GM18498 (cell line): ENCODE measurements around the gene ROR1.
A peak's percentile ranks its signal among the peaks of the same experiment; 100 is the strongest.

Source experiments
- ATAC-seq: cut with Tn5 transposase; IDR thresholded peaks from one replicate; pipeline ENCODE4 v1.9.1; 2021; ENCODE audit warnings: mild to moderate bottlenecking, moderate library complexity; ENCODE audit not compliant: unreplicated experiment

Gene ROR1

DNA sequence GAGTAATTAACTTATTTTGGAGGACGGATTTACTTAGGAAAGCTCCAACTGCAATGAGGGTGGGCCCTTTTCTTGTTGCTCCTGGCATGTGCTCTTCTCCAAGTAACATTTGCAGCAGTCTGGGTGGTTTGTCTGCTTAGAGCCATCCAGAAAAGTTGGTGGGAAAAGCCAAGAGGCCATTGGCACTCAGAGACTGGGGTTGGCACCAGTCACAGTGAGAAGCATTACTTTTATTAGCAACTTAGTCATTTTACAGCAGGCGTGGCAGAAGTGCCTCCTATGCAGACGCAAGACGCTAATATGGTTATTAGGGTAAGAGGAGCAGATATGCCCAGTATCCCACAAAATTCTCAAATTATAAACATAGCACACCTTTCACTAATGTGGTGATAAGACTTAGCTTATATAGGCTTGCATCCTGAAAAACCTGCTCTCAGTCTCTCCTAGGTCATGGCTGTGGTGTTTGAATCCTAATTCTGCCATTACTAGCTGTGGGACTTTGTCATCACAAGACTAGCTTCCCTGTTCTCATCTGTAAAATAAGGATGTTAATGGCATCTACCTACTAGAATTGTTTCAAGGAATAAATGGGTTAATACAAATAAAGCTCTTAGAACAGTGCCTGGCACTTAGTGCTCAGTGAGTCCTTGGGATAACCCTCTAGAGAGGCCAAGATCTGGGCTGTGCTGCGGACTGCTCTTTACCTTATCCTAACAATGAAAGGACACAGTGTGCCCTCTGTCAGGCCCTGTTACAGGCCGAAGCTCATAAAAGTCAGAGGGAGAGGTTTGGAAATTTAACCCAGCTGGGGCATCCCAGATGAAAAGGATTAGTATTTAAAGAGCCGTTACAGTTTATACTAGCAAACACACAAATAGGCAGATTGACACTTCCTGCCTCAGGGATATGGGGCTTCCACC lies 154.6 kb downstream of the ROR1 start:
- ATAC-seq = no peak

DNA sequence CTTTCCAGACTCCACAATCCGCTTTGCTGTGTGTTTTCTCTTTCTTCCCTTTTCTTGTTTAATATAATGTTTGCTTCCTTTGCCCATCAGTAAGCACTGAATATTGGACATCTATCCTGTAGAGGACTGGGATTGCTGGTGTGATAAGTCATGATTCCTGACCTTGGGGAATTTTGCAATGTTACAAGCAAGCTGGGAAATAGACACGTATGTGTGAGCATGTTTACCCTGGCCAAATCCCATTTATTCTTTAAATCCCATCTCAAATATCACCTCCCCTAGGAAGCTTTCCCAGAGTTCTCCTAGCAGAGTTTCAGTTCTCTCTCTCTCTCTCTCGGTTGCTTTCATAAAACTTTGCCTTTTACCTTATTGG lies 155.3 kb downstream of the ROR1 start:
- ATAC-seq = no peak

GRCh38 chr1:63931468-63931867 lies 157.7 kb downstream of the ROR1 start:
- ATAC-seq = no peak

- no peak for ATAC-seq
Observed at GRCh38 chr1:63934697-63935096, 160.9 kb downstream of the ROR1 start.

GRCh38 chr1:63935143-63935542 lies 161.3 kb downstream of the ROR1 start:
- peak; percentile 55 for ATAC-seq

DNA sequence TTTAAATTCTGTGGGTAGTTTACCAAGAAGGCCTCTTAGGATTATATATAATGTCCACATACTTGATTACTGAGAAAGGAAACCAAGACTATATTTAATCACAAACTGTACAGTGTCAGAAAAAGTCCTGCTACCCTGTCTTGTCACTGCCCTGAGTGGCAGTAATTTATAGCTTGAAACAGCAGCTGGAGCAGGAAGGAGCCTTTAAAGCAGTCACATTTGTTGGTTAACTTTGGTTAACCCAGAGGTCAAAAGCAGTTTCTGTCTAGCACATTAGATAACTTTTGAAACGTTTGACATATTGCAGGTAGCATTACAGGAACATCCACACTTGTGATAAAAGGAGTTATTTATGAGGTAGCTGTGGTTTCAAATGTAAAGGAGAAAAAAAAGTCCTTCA lies 161.7 kb downstream of the ROR1 start:
- ATAC-seq = peak; percentile 76

DNA sequence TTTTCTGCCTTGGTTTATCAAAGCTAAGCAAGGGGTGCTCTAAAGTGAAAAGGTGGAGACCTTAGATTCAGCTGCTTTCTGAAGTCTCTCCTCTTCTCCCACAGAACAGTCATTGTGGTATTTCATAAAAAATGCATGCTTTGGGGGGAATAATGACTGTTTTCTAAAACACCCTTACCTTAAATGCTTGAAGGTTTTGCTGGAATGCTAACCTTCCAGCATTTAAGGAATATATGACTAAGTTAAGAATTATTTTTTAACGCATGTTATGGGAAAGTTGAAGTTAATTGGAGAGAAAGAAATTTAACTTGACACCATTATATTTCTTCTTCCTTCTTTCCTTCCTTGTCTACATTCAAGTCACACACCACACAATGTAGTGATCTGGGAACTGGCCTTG lies 162.5 kb downstream of the ROR1 start:
- no peak for ATAC-seq

- ATAC-seq = no peak
Observed at GRCh38 chr1:63936801-63937200, 163.0 kb downstream of the ROR1 start.

DNA sequence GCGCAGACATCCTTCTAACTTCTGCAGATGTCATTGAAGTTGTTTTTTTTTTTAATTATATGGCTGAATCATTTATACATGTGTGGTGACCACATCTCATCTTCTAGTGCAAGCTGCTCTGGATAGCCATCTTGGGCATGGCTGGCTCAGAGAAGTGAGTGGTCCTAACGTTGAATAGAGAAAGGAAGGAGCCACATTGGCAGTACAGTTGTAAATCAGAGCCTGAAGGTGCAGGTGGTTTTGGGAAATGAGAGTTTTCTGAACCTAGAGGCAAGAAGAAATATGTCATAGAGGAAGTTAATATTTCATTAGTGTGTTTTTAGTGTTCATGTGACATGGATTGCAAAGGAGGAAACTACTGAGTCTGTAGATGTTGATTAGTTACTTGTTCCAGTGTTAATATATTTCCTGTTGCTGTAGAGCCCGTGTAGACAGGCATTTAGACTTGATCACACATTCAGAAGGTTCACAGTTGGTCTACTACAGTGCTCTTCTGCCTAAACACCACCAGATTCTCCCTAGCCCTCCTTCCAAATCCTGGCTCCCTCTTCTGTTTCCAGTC lies 163.7 kb downstream of the ROR1 start:
- no peak for ATAC-seq

DNA sequence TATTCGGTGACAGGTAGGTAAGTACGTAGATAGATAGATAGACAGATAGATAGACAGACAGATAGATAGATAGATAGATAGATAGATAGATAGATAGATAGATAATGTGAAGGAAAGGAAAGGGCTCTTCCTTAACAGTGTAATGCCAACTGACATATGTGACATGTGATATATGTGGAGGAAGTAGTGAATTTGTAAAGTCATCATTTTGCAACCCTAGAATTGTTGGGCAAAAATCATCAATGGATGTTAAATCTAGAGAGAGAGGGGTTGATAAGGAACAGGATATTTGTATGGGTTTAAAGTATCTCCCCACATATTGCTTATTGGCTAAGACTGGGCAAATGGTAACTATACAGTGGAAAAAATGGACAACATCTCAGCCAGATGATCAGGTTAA lies 166.6 kb downstream of the ROR1 start:
- ATAC-seq = no peak

- ATAC-seq = no peak
Observed at GRCh38 chr1:63943393-63943792, 169.6 kb downstream of the ROR1 start.

GRCh38 chr1:63945943-63946342 lies 172.1 kb downstream of the ROR1 start:
- ATAC-seq = no peak

DNA sequence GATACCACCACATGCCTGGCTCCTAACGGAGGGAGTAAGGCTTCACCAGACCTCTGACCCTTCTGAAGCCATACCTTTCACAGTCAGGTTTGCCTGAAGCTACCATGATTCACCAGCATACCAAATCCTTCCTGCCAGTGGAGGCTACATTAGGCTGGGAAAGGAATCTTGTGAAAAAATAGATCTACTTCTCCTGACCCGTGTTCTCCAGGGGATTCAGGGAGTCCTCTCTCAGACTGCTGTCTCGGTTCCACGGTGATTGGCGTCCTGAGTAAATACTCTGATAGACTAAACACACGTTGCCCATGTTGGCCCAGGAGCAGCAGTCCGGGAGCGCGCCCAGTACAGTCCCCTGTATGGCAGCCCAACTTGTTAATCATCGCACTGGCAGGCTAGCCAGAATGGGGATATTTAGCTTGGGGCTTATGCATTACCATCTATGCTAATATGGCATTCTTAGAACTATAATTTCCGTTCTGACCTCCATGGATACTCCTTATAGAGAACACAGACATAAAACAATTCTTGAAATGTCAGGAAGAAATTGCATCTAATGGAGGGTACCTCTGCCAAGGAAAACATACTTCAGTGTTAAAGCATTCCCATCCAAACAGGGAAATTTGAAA lies 173.2 kb downstream of the ROR1 start:
- ATAC-seq = no peak

- ATAC-seq = no peak
Observed at GRCh38 chr1:63947904-63948303, 174.1 kb downstream of the ROR1 start.

- no peak for ATAC-seq
Observed at GRCh38 chr1:63950023-63950422, 176.2 kb downstream of the ROR1 start.

DNA sequence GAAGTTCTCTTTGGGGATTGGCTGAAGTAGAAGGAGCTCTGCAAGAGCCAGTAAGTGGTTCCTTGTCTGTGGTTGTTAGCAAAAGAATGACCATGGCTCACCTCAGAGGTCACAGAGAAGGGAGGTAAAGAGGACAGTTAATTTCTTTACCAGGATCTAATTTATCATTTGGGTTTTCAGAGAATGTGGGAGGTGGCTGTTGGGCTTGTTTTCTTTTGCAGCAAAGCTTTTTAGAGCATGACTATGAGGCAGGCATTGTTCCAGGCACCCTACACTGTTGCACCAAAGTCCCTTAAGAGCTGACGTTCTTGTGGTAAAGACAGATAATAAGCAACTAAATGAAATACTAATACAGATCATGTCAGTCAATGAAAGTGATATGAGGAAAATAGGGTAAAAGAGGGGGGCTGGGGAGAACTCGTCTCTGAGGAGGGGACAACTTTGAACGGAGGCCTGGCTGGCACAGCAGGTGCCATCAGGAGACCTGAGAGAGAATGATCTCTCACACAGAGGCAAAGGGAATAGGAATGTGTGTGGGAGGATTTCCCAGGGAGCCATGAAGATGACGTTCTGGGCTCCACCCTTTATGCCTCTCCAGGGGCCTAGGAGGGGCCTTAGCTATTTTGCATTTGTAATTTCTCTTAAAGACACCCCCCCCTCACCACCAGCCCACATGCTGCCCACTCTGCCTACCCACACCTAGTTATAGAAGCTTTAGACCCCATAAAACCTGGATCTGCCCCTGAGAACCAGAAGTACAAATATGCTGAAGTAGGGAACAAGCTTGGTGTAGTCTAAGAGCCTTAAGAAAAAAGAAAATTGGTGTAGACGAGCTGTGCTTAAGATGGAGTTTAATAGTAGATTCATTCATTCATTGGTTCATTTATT lies 177.5 kb downstream of the ROR1 start:
- no peak for ATAC-seq

DNA sequence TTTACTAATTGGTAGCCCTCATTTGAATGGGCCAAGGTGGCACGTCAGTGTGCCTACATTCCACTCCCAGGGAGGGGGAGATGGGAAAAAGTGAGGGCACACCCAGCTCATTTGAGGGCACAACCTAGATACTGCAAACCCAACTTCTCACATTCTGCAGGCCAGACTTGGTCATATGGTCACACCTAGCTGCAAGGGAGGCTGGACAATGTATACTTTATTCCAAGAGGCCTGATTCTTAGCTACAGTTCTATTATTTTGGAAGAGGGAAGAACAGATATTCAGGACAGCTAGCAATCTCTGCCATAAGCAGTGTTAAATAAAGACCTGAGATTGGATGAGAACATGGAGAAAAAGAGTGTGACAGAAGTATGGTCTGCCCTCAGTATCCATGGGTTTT lies 180.4 kb downstream of the ROR1 start:
- ATAC-seq = no peak

DNA sequence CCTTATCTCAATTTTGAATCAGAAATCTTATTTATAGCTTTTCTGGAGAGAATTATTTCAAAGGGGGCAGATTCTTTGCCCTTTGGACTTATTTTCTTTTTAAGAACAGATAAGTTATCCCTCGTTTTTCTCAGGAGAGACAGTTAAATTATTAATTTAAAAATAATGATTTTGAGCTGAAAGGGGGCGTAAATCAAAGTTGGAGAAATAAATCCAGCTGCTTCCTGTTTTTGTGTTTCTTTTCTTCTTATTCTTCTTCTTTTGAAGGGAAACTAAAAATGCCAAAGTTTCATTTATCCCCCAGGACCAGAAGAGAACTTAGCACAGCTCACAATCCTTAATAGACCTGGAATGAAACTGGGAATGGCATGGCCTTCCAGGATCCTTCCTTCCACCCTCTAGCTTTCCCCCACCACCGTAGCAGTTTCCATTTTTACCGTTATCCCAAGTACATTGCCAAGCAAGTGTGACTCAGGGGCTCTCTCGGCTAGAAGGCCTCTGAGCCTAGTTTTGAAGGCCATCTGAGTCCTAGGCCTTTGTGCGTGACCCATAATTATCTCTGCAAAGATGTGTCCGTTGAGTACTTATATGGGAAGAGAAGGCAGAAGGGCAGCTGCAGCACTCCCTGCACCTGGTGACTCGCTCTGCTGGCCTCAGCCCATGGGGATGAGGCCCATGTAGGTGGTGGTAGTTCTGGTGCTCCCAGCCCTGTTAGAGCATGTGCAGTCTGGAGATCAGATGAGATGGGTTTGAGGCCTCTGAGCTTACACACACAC lies 181.7 kb downstream of the ROR1 start:
- no peak for ATAC-seq

- ATAC-seq = no peak
Observed at GRCh38 chr1:63958556-63958955, 184.7 kb downstream of the ROR1 start.

DNA sequence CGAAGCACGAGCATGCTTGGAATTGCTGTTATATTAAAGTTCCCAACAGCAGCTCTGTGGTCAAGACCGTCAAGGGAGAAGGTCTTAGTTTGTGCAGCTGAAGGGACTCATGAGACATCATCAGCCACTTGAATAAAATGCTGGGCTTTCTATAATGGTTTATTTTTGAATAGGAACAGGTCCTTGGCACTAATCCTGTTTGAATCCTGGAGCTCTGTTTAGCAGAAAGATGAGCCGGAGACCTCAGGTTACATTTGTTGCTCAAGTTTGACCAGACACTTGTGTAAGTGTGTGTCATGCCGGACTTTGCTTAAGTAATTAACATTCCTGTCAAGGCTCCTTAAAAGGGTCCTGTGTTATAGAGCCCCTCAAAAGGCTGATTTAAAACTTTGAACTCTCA lies 186.5 kb downstream of the ROR1 start:
- ATAC-seq = no peak
